GM18502 (cell line): ENCODE results near the gene NOLC1.

Experiments
- ATAC-seq: cut with Tn5 transposase; IDR thresholded peaks from one replicate; pipeline ENCODE4 v1.9.1; 2021; ENCODE audit warnings: mild to moderate bottlenecking; ENCODE audit not compliant: unreplicated experiment, poor library complexity

The NOLC1 gene

DNA sequence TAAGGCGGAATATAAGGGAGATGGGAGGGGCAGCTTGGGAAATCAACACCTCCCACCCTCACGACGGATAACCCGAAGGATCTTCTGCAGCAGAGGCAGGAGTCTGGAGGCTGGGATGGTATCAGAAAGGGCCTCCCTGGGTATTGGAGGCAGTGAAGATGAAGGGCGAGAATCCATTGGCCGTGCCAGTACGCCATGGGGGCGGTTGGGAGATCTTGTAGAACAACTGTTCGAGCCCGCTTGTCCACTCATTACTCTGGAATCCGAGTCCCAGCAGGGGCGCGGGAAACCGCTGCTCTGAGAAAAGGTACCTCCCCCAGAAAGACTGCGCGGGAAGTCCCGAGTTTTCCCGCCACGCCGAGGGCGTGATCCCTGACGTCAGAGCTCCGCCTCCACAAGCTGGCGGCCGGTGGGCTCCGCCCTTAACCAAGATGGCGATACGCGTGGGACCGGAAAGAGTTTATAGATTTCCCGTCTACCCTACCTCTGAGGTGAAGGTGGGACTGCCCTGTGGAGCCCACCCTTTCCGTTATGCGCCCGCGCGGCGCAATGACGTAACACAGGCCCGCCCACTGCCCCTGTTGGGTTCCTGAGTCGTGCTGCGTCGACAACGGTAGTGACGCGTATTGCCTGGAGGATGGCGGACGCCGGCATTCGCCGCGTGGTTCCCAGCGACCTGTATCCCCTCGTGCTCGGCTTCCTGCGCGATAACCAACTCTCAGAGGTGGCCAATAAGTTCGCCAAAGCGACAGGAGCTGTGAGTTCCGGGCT is at the start of gene NOLC1:
NOLC1 (plus strand) TSS at position 616 of the 771 bp plus-strand sequence; CDS start at position 638, 22 bp downstream.
- ATAC-seq: peak; percentile 90

DNA sequence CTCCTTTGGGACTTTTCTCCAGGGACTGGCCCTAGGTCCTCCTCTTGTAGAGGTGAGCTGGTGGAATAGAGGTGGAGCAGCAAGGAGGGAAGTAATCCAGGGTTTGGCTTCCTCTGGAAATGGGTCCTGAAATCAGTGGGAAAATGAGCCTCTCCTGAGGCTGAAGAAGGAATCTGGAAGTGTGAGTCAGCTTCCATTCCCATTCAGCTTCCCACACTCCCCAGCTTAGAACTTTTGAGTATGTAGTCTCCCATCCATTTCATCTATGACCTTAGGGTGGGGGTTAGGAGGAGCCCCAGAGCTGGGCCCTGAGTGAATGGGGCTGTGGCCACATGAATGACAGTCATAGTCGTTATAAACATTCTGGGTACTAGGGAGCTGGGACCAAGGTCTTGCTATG is 49.8 kb upstream of the NOLC1 start:
- no peak for ATAC-seq

DNA sequence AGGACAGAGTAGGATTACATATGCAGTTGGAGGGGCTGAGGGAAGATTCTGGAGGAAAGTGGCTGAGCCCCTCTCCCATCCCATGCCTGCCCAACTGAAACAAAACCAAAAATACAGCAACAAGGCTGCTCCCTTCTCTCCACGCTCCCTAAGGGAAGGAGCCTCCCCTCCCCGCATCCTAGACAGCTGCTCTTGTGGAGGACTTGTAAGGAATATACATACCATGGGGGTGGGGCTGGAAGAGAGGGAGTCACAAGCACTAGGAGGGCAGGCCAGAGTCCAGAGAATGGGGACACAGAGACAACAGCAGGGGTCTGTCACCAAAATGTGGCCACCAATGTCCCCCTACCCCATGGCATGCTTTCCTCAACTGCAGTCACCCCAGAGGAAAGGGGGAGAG is 45.2 kb upstream of the NOLC1 start:
- ATAC-seq: no peak

DNA sequence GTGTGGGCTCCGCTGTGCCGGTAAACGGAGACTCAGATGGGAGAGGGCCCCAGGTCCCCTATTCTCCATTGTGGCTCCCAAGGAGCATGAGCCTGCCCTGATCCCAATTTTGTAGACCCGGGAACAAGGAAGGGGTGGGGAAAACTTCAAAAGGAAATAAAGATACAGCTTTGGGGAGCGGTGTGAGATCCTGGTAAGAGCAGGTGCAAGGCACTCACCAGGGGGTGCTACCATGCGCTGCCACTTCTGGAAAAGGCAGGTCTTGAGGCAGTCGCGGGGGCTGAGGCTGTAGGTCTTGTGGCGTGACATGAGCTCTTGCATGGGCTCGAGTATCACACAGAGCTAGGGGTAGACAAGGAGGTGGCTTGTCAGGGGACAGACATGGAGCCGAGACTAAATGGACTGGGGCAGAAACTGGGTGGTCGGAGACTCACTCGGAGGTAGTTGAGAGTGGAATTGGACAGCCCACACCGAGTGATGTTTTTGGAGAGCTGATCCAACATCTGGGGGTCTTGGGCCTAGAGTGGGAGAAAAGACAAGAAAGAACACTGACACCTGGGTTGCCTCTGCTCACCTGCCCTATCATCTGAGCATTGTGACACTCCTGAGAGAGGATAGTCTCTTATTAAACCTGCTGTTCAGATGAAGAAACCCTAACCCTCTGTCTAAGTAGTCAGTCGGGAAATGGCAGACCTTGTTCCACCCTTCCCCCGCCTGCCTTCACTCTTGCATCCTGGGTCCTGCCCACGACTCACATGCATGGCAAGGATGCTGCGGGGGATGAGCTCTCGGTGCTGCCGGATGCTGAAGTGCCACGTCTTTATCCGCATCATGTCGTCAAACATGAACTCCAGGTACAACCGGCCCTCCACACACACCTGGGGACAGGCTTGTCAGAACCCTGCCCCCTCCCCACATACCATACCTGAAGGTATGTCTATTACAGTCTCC is 42.7 kb upstream of the NOLC1 start:
- no peak for ATAC-seq

DNA sequence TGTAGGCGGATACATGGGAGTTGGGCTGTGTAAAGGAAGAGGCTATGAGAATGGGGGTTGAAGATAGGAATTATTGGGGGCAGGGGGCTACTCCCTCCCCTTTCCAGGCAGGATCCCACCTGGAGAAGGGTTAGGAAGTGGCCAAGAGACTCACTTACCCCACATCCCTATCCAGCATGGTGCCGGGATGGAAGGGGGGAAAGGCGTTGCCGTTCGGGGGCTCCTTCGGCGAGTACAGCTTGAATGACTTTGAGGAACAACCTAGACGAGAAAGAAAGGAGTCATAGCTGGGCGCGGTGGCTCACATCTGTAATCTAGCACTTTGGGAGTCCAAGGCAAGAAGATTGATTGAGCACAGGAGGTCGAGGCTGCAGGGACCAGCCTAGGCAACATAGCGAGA is 40.9 kb upstream of the NOLC1 start:
- no peak for ATAC-seq

DNA sequence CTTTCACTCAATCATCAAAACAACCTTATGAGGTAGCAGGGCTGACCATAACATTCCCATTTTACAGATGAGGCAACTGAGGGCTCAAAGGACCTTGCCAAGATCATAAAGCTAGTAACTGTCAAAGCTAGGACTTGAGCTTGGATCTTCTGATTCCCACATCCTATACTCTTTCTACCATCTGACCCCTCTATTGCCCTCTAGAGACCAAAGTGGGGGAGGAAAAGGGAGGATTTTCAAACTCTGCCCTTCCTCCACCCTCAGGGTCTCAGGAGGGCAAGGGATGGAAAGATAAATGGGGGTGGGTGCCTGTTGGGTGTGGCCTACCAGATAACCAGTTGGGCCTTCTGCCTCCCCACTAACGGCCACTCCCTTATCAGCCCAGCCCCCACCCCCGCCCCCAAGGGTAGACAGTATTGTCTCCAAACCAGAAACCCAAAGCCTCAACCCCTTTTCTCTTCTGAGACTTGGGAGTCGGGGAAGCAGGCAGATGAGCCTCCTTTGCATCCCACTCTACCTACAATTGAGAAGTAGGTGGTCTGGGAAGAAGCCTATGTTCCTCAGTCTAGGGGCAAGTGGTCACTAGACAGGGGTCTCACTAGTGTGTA is 39.9 kb upstream of the NOLC1 start:
- no peak for ATAC-seq

DNA sequence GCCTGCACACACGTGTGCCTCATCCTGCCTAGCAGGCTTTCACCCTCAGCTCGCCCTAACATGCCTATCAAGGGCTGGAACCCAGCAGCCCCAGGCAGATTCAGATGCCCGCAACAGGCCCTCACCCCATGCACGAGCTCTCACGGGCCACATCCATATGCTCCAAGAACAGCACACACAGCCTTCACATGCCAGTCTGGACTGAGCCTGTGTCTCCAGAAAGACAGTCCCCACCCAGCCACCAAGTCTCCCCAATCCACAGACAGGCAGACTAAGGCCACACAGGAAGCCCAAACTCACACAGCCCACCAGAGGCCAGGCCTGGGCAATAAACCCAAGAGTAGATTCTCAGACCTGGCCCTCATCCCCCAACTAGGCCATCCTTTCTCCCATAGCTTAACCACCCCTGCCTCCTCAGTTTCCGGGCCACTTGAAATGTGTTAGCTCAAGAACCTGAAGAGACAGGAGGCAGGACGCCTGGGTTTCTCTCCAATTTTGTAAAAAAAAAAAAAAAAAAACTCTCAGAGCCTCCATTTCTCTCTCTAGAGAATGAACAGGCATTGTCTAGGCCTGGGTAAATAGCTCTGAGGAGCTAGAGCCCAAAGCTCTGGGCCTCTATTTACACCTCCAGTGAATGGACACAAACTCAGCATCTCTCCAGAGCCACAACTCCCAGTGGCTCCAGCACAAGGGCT is 38.8 kb upstream of the NOLC1 start:
- ATAC-seq: no peak

DNA sequence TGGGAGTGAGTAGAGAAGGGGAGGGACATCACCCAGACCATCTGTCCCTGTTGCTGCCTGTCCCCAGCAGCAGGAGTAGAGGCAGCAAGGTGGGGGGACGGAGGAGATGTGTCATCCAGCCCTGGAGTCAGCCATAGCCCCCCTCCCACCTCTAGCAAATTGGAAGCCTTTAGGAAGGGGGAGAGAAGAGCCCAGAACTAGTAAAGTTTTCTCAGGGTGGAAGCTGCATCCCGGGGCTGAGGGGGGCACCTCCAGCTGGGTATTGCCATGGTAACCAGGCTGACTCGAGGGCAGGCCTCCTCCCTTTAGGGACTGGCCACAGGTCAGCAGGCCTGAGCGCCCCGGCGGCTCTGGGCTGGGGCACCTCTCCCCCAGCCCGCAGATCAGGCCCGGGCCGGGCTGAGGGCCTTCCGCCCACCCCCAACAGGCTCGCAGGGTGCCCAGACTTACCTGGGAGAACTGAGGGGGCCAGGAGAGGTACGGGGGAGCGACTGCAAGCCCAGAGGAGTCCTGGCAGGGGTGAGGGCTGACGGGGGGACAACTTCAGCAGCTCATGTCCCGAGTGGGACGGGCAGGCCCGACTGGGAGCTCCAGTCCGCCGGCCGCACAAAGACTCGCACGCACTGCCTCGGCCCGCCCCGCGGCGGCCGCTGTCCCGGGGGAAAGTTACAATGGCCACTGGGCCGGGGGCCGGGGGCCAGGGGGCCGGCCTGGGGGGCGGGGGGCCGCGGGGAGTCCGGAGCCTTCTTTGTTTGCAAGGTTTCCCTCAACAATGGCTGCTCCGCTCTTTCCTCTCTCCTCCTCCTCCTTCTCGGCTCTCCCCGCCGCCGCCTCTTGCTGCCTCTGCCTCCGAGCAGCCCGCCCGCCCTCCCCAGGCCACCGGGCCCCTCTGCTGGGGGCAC is 38.0 kb upstream of the NOLC1 start:
- peak; percentile 12 for ATAC-seq

DNA sequence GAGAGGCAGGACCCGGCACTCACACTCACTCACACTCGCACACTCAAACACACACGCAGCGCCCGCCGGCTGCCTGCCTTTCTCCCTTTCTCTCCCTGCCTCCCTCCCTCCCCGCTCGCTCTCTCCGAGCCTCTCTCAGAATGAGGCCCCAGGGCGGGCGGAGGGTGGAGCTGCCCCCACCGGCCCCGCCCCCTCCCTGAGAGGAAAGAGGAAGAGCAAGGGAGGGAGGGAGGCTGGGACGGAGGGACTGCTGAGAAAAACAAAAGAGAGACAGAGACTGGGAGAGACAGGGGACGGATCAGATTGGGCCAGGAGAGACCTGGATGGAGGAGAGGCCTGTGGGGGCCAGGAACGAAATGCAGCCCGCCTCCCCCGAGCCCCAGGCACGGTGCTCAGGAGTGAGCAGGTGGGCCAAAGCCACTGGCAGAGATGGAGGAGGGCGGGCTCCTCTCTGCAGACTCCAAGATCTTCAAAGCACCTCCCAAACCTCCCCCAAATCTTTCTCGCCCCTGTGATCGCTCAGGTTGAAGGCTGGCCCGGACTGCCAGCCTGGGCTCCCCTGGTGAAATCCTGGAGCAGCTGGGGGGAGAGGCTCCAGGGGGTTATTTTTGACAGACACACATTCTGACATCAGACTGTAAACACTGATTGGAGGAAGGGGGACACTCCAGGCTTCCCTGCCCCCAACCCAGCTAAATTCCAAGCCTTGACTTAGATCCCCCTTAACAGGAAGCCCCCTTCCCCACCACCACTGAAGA is 37.1 kb upstream of the NOLC1 start:
- peak; percentile 71 for ATAC-seq

DNA sequence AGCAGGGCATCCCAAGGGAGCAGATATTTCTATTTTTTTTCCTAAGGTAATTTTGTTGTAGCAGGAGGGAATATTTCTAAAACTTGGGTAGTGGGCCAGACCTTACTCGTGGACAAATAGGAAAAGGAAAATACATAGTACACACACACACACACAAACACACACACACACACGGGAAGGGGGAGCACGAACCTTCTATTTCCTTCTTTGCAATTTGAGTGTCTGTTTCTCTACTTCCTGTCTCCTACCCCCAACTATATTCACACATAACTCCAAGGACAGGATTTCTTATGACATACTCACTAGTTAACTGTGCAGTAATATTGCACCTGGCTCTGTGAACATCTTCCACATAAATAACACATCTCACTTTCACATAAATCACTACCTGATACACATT is 36.4 kb upstream of the NOLC1 start:
- ATAC-seq: no peak

DNA sequence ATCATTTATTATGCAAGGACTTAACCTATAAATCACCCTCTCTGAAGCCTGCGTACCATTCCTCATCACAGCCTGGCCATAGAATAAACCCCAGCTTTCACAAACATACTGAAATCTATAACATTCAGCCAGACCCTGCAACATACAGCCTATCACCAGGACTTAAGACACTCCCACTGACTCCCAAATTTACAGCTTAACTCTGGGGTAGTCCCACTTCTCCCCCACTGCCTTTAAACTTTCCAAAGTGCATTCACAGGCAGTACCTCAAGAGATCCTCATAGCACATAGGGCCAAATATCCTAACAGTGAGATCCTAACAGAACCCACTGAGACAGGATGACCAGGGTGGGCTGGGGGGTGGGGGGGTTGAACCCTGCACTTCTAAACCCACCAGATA is 35.5 kb upstream of the NOLC1 start:
- ATAC-seq: no peak

DNA sequence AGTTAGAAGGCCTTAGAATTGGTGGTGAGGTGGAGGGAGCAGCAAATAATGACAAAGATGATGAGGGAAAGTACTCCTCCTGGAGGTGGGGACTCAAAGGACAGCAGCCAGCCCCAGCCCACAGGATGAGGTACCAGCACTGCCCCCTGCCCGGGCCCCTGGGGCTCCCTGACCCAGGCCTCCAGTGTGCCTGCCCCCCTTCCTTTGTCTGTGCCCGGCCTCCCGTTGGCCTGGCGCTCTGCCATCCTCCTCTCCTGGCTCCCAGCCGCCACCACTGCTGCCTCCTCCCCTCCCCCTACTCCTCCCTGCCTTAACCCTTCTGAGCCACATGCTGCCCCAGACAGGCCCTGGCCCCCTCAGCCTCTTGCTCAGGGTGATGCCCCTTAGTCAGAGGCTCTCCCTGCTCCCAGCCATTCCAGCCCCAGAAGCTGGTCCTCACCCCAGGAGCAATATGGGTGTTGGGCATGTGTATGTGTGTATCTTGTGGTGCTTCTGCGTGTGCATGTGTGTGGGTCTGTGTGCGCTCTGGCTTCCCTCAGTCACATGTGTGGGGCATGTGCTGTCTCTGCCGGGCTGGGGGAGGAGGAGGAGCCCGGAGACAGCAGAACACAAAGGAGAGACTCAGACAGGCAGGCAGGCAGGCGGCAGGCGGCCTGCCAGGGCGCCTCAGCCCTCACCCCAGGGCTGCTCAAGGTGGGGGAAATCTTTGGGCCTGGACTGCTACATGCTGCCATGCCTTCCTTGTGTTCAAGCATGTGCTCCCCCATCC is 34.6 kb upstream of the NOLC1 start:
- ATAC-seq: no peak

DNA sequence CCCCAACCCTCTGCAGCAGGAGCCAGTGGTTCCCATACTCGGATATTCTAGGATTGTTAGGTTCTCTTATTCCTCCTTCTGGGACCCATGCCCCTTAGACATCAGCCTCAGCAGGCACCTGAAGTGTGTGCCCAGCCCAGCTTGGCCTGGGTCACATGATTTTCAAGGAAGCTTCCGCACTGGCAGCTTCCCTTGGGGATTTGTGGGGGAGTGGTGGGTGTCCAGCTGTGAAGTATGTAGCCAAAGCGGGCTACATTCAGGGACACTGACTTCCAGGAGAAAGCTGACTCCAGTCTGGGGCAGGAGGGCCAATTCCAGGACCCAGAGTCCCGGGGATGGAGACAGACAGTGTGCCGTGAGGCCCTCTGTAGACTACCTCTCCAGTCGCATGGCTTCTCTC is 33.3 kb upstream of the NOLC1 start:
- no peak for ATAC-seq

DNA sequence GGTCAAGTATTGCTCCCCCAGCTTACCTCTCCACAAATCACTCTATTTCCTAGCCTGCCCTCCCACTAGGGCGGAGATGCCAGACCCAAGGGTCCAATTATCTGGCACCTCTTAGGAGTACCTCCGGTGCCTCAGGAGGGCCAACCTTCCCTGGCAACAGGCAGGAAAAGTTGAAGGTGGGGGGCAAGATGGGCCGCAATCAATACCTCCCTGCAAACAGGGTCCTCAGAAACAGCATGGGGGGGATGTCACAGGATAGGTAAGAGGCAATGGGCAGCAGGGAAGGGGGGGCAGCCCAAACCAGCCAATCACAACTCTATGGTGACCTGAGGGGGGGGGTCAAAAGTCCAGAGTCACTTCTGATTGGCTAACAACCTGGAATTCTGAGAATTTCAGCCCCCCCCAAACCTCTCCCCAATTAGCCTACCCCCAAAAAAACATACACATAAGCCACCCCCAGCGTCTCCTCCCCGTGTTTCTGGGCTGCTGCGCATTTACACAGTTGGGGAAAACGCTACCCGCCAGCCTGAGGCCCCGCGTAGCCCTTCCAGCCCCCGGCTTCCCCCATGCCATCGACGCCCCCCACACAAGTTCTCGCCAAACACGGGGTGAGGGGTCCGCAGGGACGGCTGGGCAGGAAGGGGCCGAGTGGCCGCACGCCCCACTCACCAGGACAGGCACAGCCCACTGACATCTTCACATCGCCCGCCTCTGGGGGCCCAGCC is 32.6 kb upstream of the NOLC1 start:
- ATAC-seq: no peak

DNA sequence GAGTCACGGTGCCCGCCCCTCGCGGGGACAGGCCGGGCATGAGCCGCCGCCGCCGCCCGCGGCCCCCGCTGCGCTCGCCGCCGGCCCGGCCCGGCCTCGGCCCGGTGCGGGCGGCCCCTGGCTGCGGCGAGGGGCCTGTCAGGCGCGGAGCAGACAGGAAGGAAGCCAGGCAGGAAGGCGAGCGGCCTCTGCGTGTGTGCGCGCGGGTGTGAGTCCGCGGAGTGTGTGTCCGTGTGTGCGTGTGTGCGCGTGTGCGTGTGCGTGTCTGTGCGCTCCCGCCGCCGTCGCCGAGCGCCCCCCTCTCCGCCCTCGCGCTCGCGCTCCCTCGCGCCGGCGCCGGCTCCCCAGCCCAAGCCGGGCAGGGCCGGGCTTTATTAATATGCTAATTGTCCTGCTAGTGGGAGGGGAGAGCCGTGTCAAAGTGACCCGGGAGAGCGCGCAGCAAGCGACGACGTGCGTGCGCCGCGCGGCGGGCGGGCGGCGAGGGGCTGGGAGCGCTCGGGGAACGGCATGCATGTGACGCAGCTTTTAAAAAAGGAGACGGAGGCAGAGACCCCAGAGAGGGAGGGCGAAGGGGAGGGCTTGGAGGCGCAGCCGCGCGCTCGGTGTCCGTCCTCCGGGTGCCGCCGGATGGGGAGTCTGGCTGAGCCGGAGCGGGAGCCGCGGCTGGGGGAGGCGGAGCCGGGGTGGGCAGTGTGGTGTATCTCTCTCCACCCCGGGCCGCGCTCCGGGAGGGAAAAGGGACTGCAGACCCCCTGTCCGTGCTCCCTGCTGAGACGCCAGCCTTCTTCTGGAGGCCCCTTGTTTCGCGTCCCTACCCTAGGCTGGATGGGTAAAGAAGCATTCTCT is 31.8 kb upstream of the NOLC1 start, which contains the start of gene LDB1:
LDB1 (minus strand) TSS at position 227 of the 849 bp plus-strand sequence. CDS start 258 bp downstream, outside the sequence.
- ATAC-seq: peak; percentile 64

DNA sequence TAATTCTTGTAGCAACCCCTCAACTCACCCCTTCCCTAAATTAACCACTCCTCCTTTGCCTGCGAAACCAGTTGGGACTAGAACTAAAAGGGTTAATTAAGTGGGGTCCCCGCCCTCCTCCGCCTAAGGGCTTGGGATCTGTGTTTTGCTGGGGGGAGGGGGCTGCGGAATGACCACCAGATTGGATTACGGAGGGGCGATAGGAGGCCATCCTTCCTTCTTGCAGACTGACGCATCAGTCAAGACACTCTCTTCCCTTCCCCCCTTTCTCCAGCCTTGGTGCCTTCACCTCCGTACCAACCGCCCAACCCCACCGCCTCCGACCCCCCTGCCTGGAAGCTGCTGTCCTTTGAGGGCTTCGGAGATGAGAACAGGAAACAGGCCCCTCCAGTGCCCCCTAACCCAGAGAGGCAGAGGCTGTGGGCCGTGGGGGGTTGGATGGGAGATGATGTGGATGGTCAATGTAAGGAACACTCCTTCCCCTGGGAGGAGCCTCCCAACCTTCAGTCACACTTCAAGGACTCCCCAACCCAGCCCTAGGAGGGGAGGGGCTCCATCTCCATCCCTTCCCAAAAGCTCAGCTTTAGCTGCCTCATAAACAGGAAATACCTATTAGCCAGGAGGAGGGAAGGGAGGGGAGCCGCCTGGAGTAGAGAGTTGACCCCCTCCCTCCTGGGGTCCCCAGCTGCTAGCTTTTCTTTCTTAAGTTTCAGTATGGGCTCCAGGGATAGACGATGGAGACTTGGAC is 31.0 kb upstream of the NOLC1 start:
- ATAC-seq: no peak
